Measurements from ENCODE around the gene HAUS3.

The HAUS3 gene

GRCh38 chr4:2289311-2289954 lies 47.5 kb upstream of the HAUS3 start:
- Histone ChIP-seq H3K27ac (replicated peaks) (no peak overlapping the region), H3K4me3 (replicated peaks; ENCODE audit: insufficient read depth, low read length) (no peak overlapping the region), H3K27me3 (ENCODE audit: insufficient read depth, poor library complexity, severe bottlenecking) (no peaks in the 10 kb centered on the region)
- TF ChIP-seq SPI1 (IDR thresholded peaks at IDR 0.05; ENCODE audit: borderline replicate concordance, low read depth) (no peak), CTCF (IDR thresholded peaks at IDR 0.05; ENCODE audit: insufficient read depth, low read length) (no peak), REST (IDR thresholded peaks at IDR 0.05; ENCODE audit: insufficient replicate concordance, low read depth) (no peak), GABPA (IDR thresholded peaks at IDR 0.05; ENCODE audit: low read depth) (no peak), POLR2AphosphoS5 (IDR thresholded peaks at IDR 0.05; ENCODE audit: low read depth) (no peak)
- DNase-seq (ENCODE audit: low read depth in 1 of 2, low spot score in 1 of 2) = no peak

GRCh38 chr4:2288051-2288541 lies 46.2 kb upstream of the HAUS3 start:
- Histone ChIP-seq H3K27ac (replicated peaks) (no peak overlapping the region), H3K27me3 (ENCODE audit: insufficient read depth, poor library complexity, severe bottlenecking) (no peaks in the 10 kb centered on the region), H3K4me3 (replicated peaks; ENCODE audit: insufficient read depth, low read length) (no peak overlapping the region)
- TF ChIP-seq CTCF (IDR thresholded peaks at IDR 0.05; ENCODE audit: insufficient read depth, low read length) = no peak
- TF ChIP-seq SPI1 (IDR thresholded peaks at IDR 0.05; ENCODE audit: borderline replicate concordance, low read depth) = no peak
- no peak for TF ChIP-seq REST (IDR thresholded peaks at IDR 0.05; ENCODE audit: insufficient replicate concordance, low read depth)
- TF ChIP-seq GABPA (IDR thresholded peaks at IDR 0.05; ENCODE audit: low read depth) = no peak
- no peak for TF ChIP-seq POLR2AphosphoS5 (IDR thresholded peaks at IDR 0.05; ENCODE audit: low read depth)
- no peak for DNase-seq (ENCODE audit: low read depth in 1 of 2, low spot score in 1 of 2)

GRCh38 chr4:2287594-2287915 lies 45.6 kb upstream of the HAUS3 start:
- no peaks in the 10 kb centered on the region for H3K27me3 ChIP-seq (ENCODE audit: insufficient read depth, poor library complexity, severe bottlenecking)
- H3K27ac ChIP-seq (replicated peaks) = no peak overlapping the region
- no peak overlapping the region for H3K4me3 ChIP-seq (replicated peaks; ENCODE audit: insufficient read depth, low read length)
- TF ChIP-seq CTCF (IDR thresholded peaks at IDR 0.05; ENCODE audit: insufficient read depth, low read length) (no peak), SPI1 (IDR thresholded peaks at IDR 0.05; ENCODE audit: borderline replicate concordance, low read depth) (no peak), POLR2AphosphoS5 (IDR thresholded peaks at IDR 0.05; ENCODE audit: low read depth) (no peak), REST (IDR thresholded peaks at IDR 0.05; ENCODE audit: insufficient replicate concordance, low read depth) (no peak), GABPA (IDR thresholded peaks at IDR 0.05; ENCODE audit: low read depth) (no peak)
- no peak for DNase-seq (ENCODE audit: low read depth in 1 of 2, low spot score in 1 of 2)
